ENCODE measurements around the gene MAP9.

MAP9 gene

DNA sequence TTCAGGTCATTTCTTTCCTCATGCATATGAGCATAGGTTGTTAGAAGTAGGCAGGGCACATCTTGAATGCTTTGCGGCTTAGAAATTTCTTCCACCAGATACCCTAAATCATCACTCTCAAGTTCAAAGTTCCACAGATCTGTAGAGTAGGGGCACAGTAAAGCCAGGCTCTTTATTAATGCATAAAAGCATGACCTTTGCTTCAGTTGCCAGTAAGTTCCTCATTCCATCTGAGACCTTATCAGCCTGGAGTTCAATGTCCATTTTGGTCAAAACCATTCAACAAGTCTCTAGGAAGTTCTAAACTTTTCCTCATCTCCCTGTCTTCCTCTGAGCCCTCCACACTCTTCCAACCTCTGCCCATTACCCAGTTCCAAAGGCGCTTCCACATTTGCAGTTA, 77.7 kb downstream of the MAP9 start:
- TF ChIP-seq, protein P1, sequence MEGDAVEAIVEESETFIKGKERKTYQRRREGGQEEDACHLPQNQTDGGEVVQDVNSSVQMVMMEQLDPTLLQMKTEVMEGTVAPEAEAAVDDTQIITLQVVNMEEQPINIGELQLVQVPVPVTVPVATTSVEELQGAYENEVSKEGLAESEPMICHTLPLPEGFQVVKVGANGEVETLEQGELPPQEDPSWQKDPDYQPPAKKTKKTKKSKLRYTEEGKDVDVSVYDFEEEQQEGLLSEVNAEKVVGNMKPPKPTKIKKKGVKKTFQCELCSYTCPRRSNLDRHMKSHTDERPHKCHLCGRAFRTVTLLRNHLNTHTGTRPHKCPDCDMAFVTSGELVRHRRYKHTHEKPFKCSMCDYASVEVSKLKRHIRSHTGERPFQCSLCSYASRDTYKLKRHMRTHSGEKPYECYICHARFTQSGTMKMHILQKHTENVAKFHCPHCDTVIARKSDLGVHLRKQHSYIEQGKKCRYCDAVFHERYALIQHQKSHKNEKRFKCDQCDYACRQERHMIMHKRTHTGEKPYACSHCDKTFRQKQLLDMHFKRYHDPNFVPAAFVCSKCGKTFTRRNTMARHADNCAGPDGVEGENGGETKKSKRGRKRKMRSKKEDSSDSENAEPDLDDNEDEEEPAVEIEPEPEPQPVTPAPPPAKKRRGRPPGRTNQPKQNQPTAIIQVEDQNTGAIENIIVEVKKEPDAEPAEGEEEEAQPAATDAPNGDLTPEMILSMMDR (IDR thresholded peaks at IDR 0.05; ENCODE audit: insufficient read depth, low read depth, low read length, missing control alignments), result no peak
- no peak for DNase-seq (ENCODE audit: low read depth)
- H3K4me3 ChIP-seq (ENCODE audit: low read length), result no peak overlapping the region
